GM12875 (cell line): ENCODE data around the gene KCNG1.

ENCODE experiments used
- H3K4me3 ChIP-seq: one replicate; pipeline ENCODE4 v1.5.1; 2011; ENCODE audit warnings: low read depth, low read length, control low read depth
- CTCF ChIP-seq: IDR thresholded peaks from 2 replicates; pipeline ENCODE4 v1.5.1; 2011; ENCODE audit warnings: low read depth, mild to moderate bottlenecking, control low read depth, inconsistent platforms, low read length, moderate library complexity, borderline replicate concordance; ENCODE audit not compliant: insufficient read depth

KCNG1 gene

GRCh38 chr20:51005214-51005613 is 17.7 kb downstream of the KCNG1 start:
- TF ChIP-seq CTCF = no peak
- no peak overlapping the region for H3K4me3 ChIP-seq

- H3K4me3 ChIP-seq = no peak overlapping the region
- no peak for TF ChIP-seq CTCF
These were observed 18.1 kb downstream of the KCNG1 start for GRCh38 chr20:51004781-51005180.

GRCh38 chr20:51004305-51004727 is 18.6 kb downstream of the KCNG1 start:
- TF ChIP-seq CTCF = no peak

GRCh38 chr20:51003753-51004152 is 19.2 kb downstream of the KCNG1 start:
- no peak overlapping the region for H3K4me3 ChIP-seq
- no peak for TF ChIP-seq CTCF

More at GRCh38 chr20:51004305-51004727, 18.6 kb downstream of the KCNG1 start:
- H3K4me3 ChIP-seq = no peak overlapping the region

- TF ChIP-seq CTCF = no peak
- H3K4me3 ChIP-seq = no peak overlapping the region
These were observed 20.3 kb downstream of the KCNG1 start for GRCh38 chr20:51002633-51003032.

- no peak for TF ChIP-seq CTCF
- H3K4me3 ChIP-seq = no peak overlapping the region
These were observed 21.3 kb downstream of the KCNG1 start for GRCh38 chr20:51001430-51002265.

- TF ChIP-seq CTCF = no peak
- no peak overlapping the region for H3K4me3 ChIP-seq
These were observed 23.6 kb downstream of the KCNG1 start for GRCh38 chr20:50999355-50999754.
